HCT116 (cell line): ENCODE measurements around the gene EML3. TPM values are rescaled to one million over a fixed set of nuclear protein-coding genes. Genes with fewer than 3 reads are reported as not detected.

Experiments
- ATAC-seq: fragments of 200-7000 bp; cut with Tn5 transposase; 2 replicates; pipeline ENCODE4 v1.9.1; 2020; ENCODE audit warnings: mild to moderate bottlenecking, moderate library complexity
- BruUV-seq: library from RNA; stranded (reverse); fragments of 400-500 nt; replicated peaks from 2 replicates; lab custom pipeline; 2021; lab: Mats Ljungman, UMichigan
- CTCF ChIA-PET: fragments of 300-600 bp; sonication (Branson Sonifier 250); formaldehyde crosslinking; loops from one replicate; lab custom pipeline; 2021; ENCODE audit warnings: antibody characterized with exemption; lab: Charles Lee
- POLR2A ChIA-PET: fragments of 300-600, 350-600 bp; sonication (Branson Sonifier 250); formaldehyde crosslinking; loops from one replicate; lab custom pipeline; 2021; ENCODE audit warnings: antibody characterized with exemption; lab: Charles Lee
- RAD21 ChIA-PET, 2 experiments: fragments of 300-600 bp; sonication (Branson Sonifier 250); formaldehyde crosslinking; loops; one replicate each; lab custom pipeline; 2023; ENCODE audit warnings: low total read pairs in 2 of 2; ENCODE audit not compliant: uncharacterized antibody in 2 of 2, unreplicated experiment in 2 of 2, low non-redundant PET in 1 of 2; lab: Charles Lee
- DNase-seq: peaks from one replicate; pipeline ENCODE4 v3.0.0-alpha.2; 2010; ENCODE audit warnings: low read depth, low spot score
- H2AFZ ChIP-seq: fragments of 200-600 bp; shearing (Covaris generic), sonication (generic); 2 replicates; pipeline ENCODE4 v1.6.1; 2017; ENCODE audit warnings: low read depth, mixed run types, mixed read lengths, antibody characterized with exemption, low read length; ENCODE audit not compliant: poor library complexity, severe bottlenecking
- H3K27ac ChIP-seq: 2 replicates; pipeline ENCODE4 v1.5.1; 2012; ENCODE audit warnings: low read depth, low read length
- H3K27me3 ChIP-seq: fragments of 200-600 bp; sonication (generic); 2 replicates; pipeline ENCODE4 v1.6.1; 2016; ENCODE audit warnings: mixed run types, low read length, mixed read lengths; ENCODE audit not compliant: insufficient read depth
- H3K36me3 ChIP-seq, 2 experiments: fragments of 200-500 bp in 1 of 2; fragments of 200-600 bp in 1 of 2; sonication (Bioruptor generic) in 1 of 2; sonication (generic) in 1 of 2; 2 replicates each; pipeline versions ENCODE4 v1.5.1 to v1.6.1; 2014 to 2016; ENCODE audit warnings: low read length in 2 of 2, inconsistent platforms in 1 of 2, mixed read lengths in 1 of 2, mixed run types in 1 of 2; ENCODE audit not compliant: insufficient read depth in 2 of 2, control insufficient read depth in 1 of 2
- H3K4me1 ChIP-seq, 2 experiments: fragments of 200-600 bp in 1 of 2; sonication (generic) in 1 of 2; 2 replicates each; pipeline versions ENCODE4 v1.5.1 to v1.6.1; 2012 to 2017; ENCODE audit warnings: low read length in 2 of 2, inconsistent platforms in 1 of 2, mild to moderate bottlenecking in 1 of 2, mixed read lengths in 1 of 2, mixed run types in 1 of 2, moderate library complexity in 1 of 2; ENCODE audit not compliant: insufficient read depth in 2 of 2, control insufficient read depth in 1 of 2
- H3K4me2 ChIP-seq: fragments of 200-600 bp; sonication (generic); 2 replicates; pipeline ENCODE4 v1.6.1; 2017; ENCODE audit warnings: mixed run types, low read length, mixed read lengths
- H3K4me3 ChIP-seq, 2 experiments: fragments of 200-600 bp in 1 of 2; sonication (generic) in 1 of 2; replicated peaks in 1 of 2; 2 replicates each; pipeline ENCODE4 v1.5.1; 2011 to 2016; ENCODE audit warnings: low read length in 2 of 2, control low read depth in 1 of 2, low read depth in 1 of 2, mild to moderate bottlenecking in 1 of 2, mixed read lengths in 1 of 2, mixed run types in 1 of 2
- H3K79me2 ChIP-seq: fragments of 200-600 bp; sonication (generic); 2 replicates; pipeline ENCODE4 v1.6.1; 2017; ENCODE audit warnings: mild to moderate bottlenecking, mixed run types, low read length, moderate library complexity, mixed read lengths; ENCODE audit not compliant: insufficient read depth
- H3K9ac ChIP-seq: fragments of 200-600 bp; sonication (generic); 2 replicates; pipeline ENCODE4 v1.6.1; 2016; ENCODE audit warnings: low read length, mixed read lengths
- H3K9me2 ChIP-seq: fragments of 200-600 bp; sonication (generic), shearing (Covaris generic); 2 replicates; pipeline ENCODE4 v1.6.1; 2017; ENCODE audit warnings: mixed run types, mild to moderate bottlenecking, moderate library complexity; ENCODE audit not compliant: insufficient read depth
- H3K9me3 ChIP-seq, 2 experiments: fragments of 200-500 bp in 1 of 2; fragments of 200-600 bp in 1 of 2; sonication (Bioruptor generic) in 1 of 2; sonication (generic) in 1 of 2; 2 replicates each; pipeline ENCODE4 v1.6.1; 2014 to 2017; ENCODE audit warnings: low read length in 2 of 2, mixed read lengths in 2 of 2, inconsistent platforms in 1 of 2, low read depth in 1 of 2, mild to moderate bottlenecking in 1 of 2, mixed run types in 1 of 2, moderate library complexity in 1 of 2; ENCODE audit not compliant: control insufficient read depth in 1 of 2, insufficient read depth in 1 of 2
- H4K20me1 ChIP-seq: fragments of 200-600 bp; sonication (generic), shearing (Covaris generic); 2 replicates; pipeline ENCODE4 v1.6.1; 2017; ENCODE audit warnings: mixed run types, mild to moderate bottlenecking, moderate library complexity; ENCODE audit not compliant: insufficient read depth
- CBX3 ChIP-seq: IDR thresholded peaks from 2 replicates; pipeline ENCODE4 v1.6.1; 2012; ENCODE audit warnings: low read depth
- CEBPB ChIP-seq: IDR thresholded peaks from 2 replicates; pipeline ENCODE4 v1.6.1; 2012; ENCODE audit warnings: low read depth
- CTCF ChIP-seq, 3 experiments: fragments of 200-600 bp in 1 of 3; sonication (generic) in 1 of 3; IDR thresholded peaks in 2 of 3; conservative IDR thresholded peaks in 1 of 3; 2 replicates each; pipeline ENCODE4 v1.5.1; 2012 to 2017; ENCODE audit warnings: low read depth in 2 of 3, low read length in 2 of 3, antibody characterized with exemption in 1 of 3, borderline replicate concordance in 1 of 3, control low read depth in 1 of 3, mild to moderate bottlenecking in 1 of 3, mixed read lengths in 1 of 3, mixed run types in 1 of 3, moderate library complexity in 1 of 3; ENCODE audit not compliant: insufficient read depth in 1 of 3
- EGR1 ChIP-seq: IDR thresholded peaks from 2 replicates; pipeline ENCODE4 v1.6.1; 2012; ENCODE audit warnings: low read depth
- ELF1 ChIP-seq: IDR thresholded peaks from 2 replicates; pipeline ENCODE4 v1.6.1; 2012; ENCODE audit warnings: low read depth, borderline replicate concordance
- EZH2phosphoT487 ChIP-seq: fragments of 200-600 bp; IDR thresholded peaks from 2 replicates; pipeline ENCODE4 v1.6.1; 2018; ENCODE audit warnings: antibody characterized with exemption, borderline replicate concordance
- FOSL1 ChIP-seq: IDR thresholded peaks from 2 replicates; pipeline ENCODE4 v1.6.1; 2012; ENCODE audit warnings: low read depth
- JUND ChIP-seq: IDR thresholded peaks from 2 replicates; pipeline ENCODE4 v1.6.1; 2012
- MAX ChIP-seq: IDR thresholded peaks from 2 replicates; pipeline ENCODE4 v1.6.1; 2012
- POLR2AphosphoS5 ChIP-seq: IDR thresholded peaks from 2 replicates; pipeline ENCODE4 v1.6.1; 2011; ENCODE audit warnings: mild to moderate bottlenecking, low read depth, low read length, moderate library complexity
- RAD21 ChIP-seq: IDR thresholded peaks from 2 replicates; pipeline ENCODE4 v1.6.1; 2012; ENCODE audit warnings: low read depth, mild to moderate bottlenecking
- SIN3A ChIP-seq: IDR thresholded peaks from 2 replicates; pipeline ENCODE4 v1.6.1; 2012; ENCODE audit warnings: low read depth
- SP1 ChIP-seq: IDR thresholded peaks from 2 replicates; pipeline ENCODE4 v1.6.1; 2012; ENCODE audit warnings: low read depth
- SRF ChIP-seq: IDR thresholded peaks from 2 replicates; pipeline ENCODE4 v1.6.1; 2012; ENCODE audit warnings: low read depth
- TCF7L2 ChIP-seq: IDR thresholded peaks from 2 replicates; pipeline ENCODE4 v1.7.0; 2011; ENCODE audit warnings: borderline replicate concordance, inconsistent platforms; ENCODE audit not compliant: insufficient read depth, insufficient read length; ENCODE audit errors: extremely low read depth
- YY1 ChIP-seq: IDR thresholded peaks from 2 replicates; pipeline ENCODE4 v1.6.1; 2011; ENCODE audit warnings: low read length, low read depth, moderate library complexity, mild to moderate bottlenecking; ENCODE audit not compliant: insufficient replicate concordance; ENCODE audit errors: extremely low read depth
- ZFX ChIP-seq: fragments of 450-650 bp; IDR thresholded peaks from 2 replicates; pipeline ENCODE4 v1.6.1; 2017
- ZNF274 ChIP-seq: fragments of 200-500 bp; sonication (Bioruptor generic); IDR thresholded peaks from 2 replicates; pipeline ENCODE4 v1.6.1; 2014; ENCODE audit warnings: mild to moderate bottlenecking, low read depth, low read length, inconsistent platforms
- intact Hi-C: fragments of 100-400 bp; cut with micrococcal nuclease; formaldehyde crosslinking; loops from 2 replicates; pipeline ENCODE4 v1.10.0; 2022
- total RNA-seq: library from RNA; stranded (reverse); gene quantifications from one replicate; pipeline ENCODE4 v1.2.1, GENCODE V29; 2021; ENCODE audit not compliant: unreplicated experiment
- TF ChIP-seq, protein P1 (sequence below): IDR thresholded peaks from 2 replicates; pipeline ENCODE4 v1.6.1; 2012
- TF ChIP-seq, protein P2 (sequence below): IDR thresholded peaks from 2 replicates; pipeline ENCODE4 v1.6.1; 2012; ENCODE audit warnings: low read depth

EML3 gene
- total RNA-seq, 1 experiment from 2014 or later, result 124 TPM

DNA sequence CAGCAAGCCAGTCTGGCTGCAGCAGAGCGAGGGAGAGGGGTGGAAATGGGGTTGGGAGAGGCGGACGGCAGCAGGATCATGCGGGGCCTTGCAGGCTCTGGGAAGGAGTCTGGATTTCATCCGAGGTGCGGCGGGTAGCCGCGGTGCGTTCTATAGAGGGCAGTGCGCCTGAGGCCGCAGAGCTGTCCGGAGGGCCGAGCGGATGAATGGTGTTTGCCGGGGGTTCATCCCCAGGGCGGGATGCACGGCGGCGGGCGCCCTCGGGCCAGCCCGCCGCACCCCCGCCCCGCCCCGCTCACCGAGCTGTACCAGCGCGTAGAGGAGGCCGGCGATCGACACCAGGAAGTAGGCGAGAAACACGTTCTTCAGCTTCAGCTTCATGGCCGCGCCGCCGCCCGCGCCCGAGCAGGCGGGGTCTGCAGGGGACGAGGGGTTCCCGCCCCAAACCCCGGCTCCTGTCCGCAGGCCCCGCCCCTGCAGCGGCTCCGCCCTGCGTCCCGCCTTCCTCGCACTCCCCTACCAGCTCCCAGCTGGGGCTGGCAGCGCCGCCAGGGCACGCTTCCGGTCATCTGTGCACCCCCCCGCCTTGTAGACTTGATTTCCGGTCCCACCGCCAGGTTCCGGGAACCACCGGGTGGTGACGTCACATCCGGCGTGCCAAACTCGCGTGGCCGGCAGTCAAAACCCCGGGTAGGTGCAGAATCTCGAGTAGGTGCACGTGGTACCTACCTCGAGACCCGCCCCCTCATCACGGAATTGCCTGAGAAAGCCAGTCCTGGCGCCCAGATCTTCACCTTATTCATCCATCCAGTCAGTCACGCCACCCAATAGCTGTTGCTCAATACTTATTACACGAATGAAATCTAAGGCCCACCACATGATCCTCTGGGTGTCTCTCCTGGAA is 9.2 kb upstream of the EML3 start, which contains the start of gene B3GAT3:
Gene B3GAT3 (minus strand): TSS at position 420 of the 904 bp plus-strand sequence. CDS start 39 bp downstream, at position 381.
- Histone ChIP-seq H3K4me2 (peak within 1 kb of the TSS; percentile 87), H3K79me2 (peaks cover 15% of the 10 kb centered on the region), H3K27ac (peak within 1 kb of the TSS; percentile 75), H4K20me1 (no peaks in the 10 kb centered on the region), H3K27me3 (no peaks in the 10 kb centered on the region), H3K9me3 (no peaks in the 10 kb centered on the region), H3K9ac (peak within 1 kb of the TSS; percentile 94), H3K4me1 (peaks cover 12 to 20% of the 10 kb centered on the region in 2 experiments), H3K4me3 (peak within 1 kb of the TSS; percentile 96 to 98), H3K36me3 (peaks cover 14 to 18% of the 10 kb centered on the region in 2 experiments; a peak in 3 of 4 replicates), H2AFZ (no peak within 1 kb of the TSS), H3K9me2 (no peaks in the 10 kb centered on the region)
- ChIA-PET RAD21 (interaction anchor here (0.6 to 1.1 kb wide), 2 partner anchors 20 to 200 kb away, joined by 3 to 5 read pairs; partner anchors contain the start of gene MTA2 (in 1 of the 2)), POLR2A (interaction anchor here (0.8 to 3.0 kb wide), 13 partner anchors 9 to 219 kb away, joined by 3 to 19 read pairs (median 4); partner anchors contain the start of genes C11orf98, CSKMT, EML3 and GANAB), CTCF (interaction anchor here (1.0 to 3.0 kb wide), 5 partner anchors 10 to 227 kb away, joined by 4 to 16 read pairs (median 8); partner anchors contain the start of genes EML3, MTA2, ROM1 and TUT1)
- intact Hi-C loops, result no loop called here
- DNase-seq (peak; percentile 99), ATAC-seq (peak; percentile 96)
- no TSS peak for BruUV-seq
- TF ChIP-seq FOSL1 (no peak), CEBPB (no peak; the same call in 1 of the 2 replicates), EZH2phosphoT487 (no peak), TCF7L2 (peak; percentile 61), SP1 (peak; percentile 86), SRF (no peak), ZFX (peak; percentile 77), MAX (peak; percentile 99), CBX3 (peak; percentile 89; the same call in 1 of the 2 replicates), EGR1 (peak; percentile 71), CTCF (IDR thresholded peaks at IDR 0.05 in 2 of 3, conservative IDR thresholded peaks at IDR 0.05 in 1 of 3; ENCODE audit: borderline replicate concordance in 1 of 3, insufficient read depth in 1 of 3, low read depth in 2 of 3, low read length in 2 of 3) (no peak), YY1 (peak; percentile 61), RAD21 (no peak), SIN3A (peak; percentile 99), POLR2AphosphoS5 (peak; percentile 92), JUND (peak; percentile 60), ELF1 (peak; percentile 88; the same call in 1 of the 2 replicates), ZNF274 (no peak)
- TF ChIP-seq, protein P1, sequence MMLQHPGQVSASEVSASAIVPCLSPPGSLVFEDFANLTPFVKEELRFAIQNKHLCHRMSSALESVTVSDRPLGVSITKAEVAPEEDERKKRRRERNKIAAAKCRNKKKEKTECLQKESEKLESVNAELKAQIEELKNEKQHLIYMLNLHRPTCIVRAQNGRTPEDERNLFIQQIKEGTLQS, result no peak
- TF ChIP-seq, protein P2, sequence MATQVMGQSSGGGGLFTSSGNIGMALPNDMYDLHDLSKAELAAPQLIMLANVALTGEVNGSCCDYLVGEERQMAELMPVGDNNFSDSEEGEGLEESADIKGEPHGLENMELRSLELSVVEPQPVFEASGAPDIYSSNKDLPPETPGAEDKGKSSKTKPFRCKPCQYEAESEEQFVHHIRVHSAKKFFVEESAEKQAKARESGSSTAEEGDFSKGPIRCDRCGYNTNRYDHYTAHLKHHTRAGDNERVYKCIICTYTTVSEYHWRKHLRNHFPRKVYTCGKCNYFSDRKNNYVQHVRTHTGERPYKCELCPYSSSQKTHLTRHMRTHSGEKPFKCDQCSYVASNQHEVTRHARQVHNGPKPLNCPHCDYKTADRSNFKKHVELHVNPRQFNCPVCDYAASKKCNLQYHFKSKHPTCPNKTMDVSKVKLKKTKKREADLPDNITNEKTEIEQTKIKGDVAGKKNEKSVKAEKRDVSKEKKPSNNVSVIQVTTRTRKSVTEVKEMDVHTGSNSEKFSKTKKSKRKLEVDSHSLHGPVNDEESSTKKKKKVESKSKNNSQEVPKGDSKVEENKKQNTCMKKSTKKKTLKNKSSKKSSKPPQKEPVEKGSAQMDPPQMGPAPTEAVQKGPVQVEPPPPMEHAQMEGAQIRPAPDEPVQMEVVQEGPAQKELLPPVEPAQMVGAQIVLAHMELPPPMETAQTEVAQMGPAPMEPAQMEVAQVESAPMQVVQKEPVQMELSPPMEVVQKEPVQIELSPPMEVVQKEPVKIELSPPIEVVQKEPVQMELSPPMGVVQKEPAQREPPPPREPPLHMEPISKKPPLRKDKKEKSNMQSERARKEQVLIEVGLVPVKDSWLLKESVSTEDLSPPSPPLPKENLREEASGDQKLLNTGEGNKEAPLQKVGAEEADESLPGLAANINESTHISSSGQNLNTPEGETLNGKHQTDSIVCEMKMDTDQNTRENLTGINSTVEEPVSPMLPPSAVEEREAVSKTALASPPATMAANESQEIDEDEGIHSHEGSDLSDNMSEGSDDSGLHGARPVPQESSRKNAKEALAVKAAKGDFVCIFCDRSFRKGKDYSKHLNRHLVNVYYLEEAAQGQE, result no peak
